Testis (tissue), 3 donors: ENCODE results near the gene SHBG. TPM values are rescaled to one million over a fixed set of nuclear protein-coding genes. Genes with fewer than 3 reads are reported as not detected.

ENCODE experiments used
- DNase-seq: peaks from one replicate; pipeline ENCODE4 v3.0.0-alpha.2; 2019
- H3K27ac ChIP-seq, 2 donors: fragments of 200-600 bp; sonication (generic); one replicate each; pipeline ENCODE4 v1.5.1; 2019
- H3K27me3 ChIP-seq: fragments of 200-600 bp; sonication (generic); one replicate; pipeline ENCODE4 v1.5.1; 2019
- H3K36me3 ChIP-seq: fragments of 200-600 bp; sonication (generic); one replicate; pipeline ENCODE4 v1.5.1; 2017; ENCODE audit warnings: low read depth; ENCODE audit errors: missing control alignments
- H3K4me1 ChIP-seq: fragments of 200-600 bp; sonication (generic); one replicate; pipeline ENCODE4 v1.5.1; 2019
- H3K4me3 ChIP-seq, 2 donors: fragments of 200-600 bp; sonication (generic); one replicate each; pipeline ENCODE4 v1.5.1; 2017 to 2019
- H3K9me3 ChIP-seq: fragments of 200-600 bp; sonication (generic); one replicate; pipeline ENCODE4 v1.5.1; 2017
- POLR2A ChIP-seq: fragments of 450-650 bp; IDR thresholded peaks from one replicate; pipeline ENCODE4 v1.6.1; 2017; ENCODE audit warnings: antibody characterized with exemption, mild to moderate bottlenecking, moderate library complexity
- WGBS, 2 donors: methylation state at CpG; one replicate each; pipeline ENCODE4 v1.1.5; 2018; 5-methylcytosine and 5-hydroxymethylcytosine counted together
- intact Hi-C: fragments of 100-400 bp; cut with DNase I; formaldehyde crosslinking; loops from one replicate; pipeline ENCODE4 v1.15.1; 2023; ENCODE audit warnings: low total_unique reads
- polyA plus RNA-seq: library from polyadenylated mRNA; stranded (reverse); fragments of 350-450 nt; fragmentation: Illumina TruSeq; extraction: RNeasy Lipid Tissue Mini Kit (QIAGEN cat#74804); gene quantifications from one replicate; pipeline ENCODE4 v1.2.3, GENCODE V29; 2014; ENCODE audit warnings: low read depth, low replicate concordance; ENCODE audit not compliant: insufficient read depth
- total RNA-seq, 2 donors: library from RNA; depleted of rRNA; stranded (reverse); fragments of >200 nt; gene quantifications; one replicate each; pipeline ENCODE4 v1.2.3, GENCODE V29; 2016
- TF ChIP-seq, protein P1 (sequence below), 3 experiments: fragments of 450-650 bp in 2 of 3; fragments of 200-600 bp in 1 of 3; sonication (generic) in 1 of 3; IDR thresholded peaks; one replicate each; pipeline ENCODE4 v1.5.1; 2016 to 2019; ENCODE audit warnings: antibody characterized with exemption in 3 of 3, mild to moderate bottlenecking in 2 of 3, moderate library complexity in 1 of 3

SHBG gene
- total and polyA plus RNA-seq, 3 donors from 2014 or later = 3.2 to 17.8 (median 6.1) TPM

DNA sequence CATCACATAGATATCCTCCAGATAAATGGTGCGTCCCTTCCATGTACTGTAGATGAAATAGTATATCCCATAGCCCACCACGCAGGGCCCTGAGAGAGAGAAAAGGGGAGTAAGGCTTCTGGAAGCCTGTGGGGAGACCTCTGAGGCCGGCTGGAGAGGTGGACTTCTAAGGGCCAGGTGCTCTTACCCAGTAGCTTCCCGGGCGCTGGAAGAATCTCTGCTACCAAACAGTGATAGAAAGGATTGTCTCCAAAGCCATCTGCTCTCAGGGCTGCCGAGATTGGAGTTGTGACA lies 3.0 kb upstream of the SHBG start:
- Histone ChIP-seq H3K36me3 (no peaks in the 10 kb centered on the region), H3K4me3 (peak overlapping the region; percentile 91 to 94), H3K4me1 (peaks cover 22% of the 10 kb centered on the region), H3K27ac (peak overlapping the region; percentile 96 to 98), H3K9me3 (no peaks in the 10 kb centered on the region), H3K27me3 (no peaks in the 10 kb centered on the region)
- DNase-seq = no peak
- 8 to 10% methylated on average over 6 of the region's 6 CpGs for WGBS, 2 donors
- intact Hi-C loops = no loop called here
- no peak for TF ChIP-seq POLR2A
- TF ChIP-seq, protein P1, sequence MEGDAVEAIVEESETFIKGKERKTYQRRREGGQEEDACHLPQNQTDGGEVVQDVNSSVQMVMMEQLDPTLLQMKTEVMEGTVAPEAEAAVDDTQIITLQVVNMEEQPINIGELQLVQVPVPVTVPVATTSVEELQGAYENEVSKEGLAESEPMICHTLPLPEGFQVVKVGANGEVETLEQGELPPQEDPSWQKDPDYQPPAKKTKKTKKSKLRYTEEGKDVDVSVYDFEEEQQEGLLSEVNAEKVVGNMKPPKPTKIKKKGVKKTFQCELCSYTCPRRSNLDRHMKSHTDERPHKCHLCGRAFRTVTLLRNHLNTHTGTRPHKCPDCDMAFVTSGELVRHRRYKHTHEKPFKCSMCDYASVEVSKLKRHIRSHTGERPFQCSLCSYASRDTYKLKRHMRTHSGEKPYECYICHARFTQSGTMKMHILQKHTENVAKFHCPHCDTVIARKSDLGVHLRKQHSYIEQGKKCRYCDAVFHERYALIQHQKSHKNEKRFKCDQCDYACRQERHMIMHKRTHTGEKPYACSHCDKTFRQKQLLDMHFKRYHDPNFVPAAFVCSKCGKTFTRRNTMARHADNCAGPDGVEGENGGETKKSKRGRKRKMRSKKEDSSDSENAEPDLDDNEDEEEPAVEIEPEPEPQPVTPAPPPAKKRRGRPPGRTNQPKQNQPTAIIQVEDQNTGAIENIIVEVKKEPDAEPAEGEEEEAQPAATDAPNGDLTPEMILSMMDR (IDR thresholded peaks at IDR 0.05) = no peak

- 1% methylated on average over 13 to 48 of the region's 54 CpGs for WGBS, 2 donors
- TF ChIP-seq POLR2A = peak; percentile 46
- TF ChIP-seq, protein P1 (IDR thresholded peaks at IDR 0.05) = no peak
These were observed 2.4 kb upstream of the SHBG start, which contains the start of gene SAT2 for GRCh38 chr17:7627250-7628121. Gene SAT2 (minus strand): TSS chr17:7627821. CDS start chr17:7627635, 186 bp downstream.

GRCh38 chr17:7631398-7632380 lies 1.8 kb downstream of the SHBG start:
- Histone ChIP-seq H3K27me3 (no peaks in the 10 kb centered on the region), H3K4me3 (no peak overlapping the region), H3K4me1 (peaks cover 16% of the 10 kb centered on the region), H3K36me3 (no peaks in the 10 kb centered on the region), H3K9me3 (no peaks in the 10 kb centered on the region), H3K27ac (no peak overlapping the region)
- 44 to 69% methylated on average over 8 to 11 of the region's 11 CpGs for whole genome bisulfite sequencing, 2 donors
- intact Hi-C loops = no loop called here
- DNase-seq = no peak
- TF ChIP-seq, protein P1 (IDR thresholded peaks at IDR 0.05) = no peak
- no peak for TF ChIP-seq POLR2A

More at GRCh38 chr17:7627250-7628121, 2.4 kb upstream of the SHBG start, which contains the start of gene SAT2:
- peak; percentile 97 for DNase-seq
- peak within 1 kb of the TSS; percentile 96 to 98 for H3K27ac ChIP-seq
- no peaks in the 10 kb centered on the region for H3K27me3 ChIP-seq
- peak within 1 kb of the TSS; percentile 91 to 94 for H3K4me3 ChIP-seq
- no peaks in the 10 kb centered on the region for H3K36me3 ChIP-seq
- H3K9me3 ChIP-seq = no peaks in the 10 kb centered on the region
- peaks cover 22% of the 10 kb centered on the region for H3K4me1 ChIP-seq
- intact Hi-C loops = no loop called here

DNA sequence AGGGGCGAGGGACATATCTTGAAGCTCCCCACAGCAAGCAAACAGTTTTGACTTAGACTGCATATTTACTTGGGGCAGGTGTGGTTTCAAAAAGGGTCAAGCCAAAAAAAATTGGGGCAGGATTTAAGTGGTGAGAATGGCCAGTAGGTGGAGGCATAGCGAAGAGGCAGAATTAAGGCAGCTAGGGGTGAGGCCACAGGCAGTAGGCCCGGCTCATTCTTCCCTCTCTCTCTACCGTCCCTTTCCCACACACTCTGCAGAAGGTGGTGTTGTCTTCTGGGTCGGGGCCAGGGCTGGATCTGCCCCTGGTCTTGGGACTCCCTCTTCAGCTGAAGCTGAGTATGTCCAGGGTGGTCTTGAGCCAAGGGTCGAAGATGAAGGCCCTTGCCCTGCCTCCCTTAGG lies 2.6 kb downstream of the SHBG start:
- TF ChIP-seq, protein P1 (IDR thresholded peaks at IDR 0.05) = peak; percentile 31 to 52 (median 36)
- no peak for TF ChIP-seq POLR2A
- WGBS, 2 donors = 63 to 66% methylated on average over 5 to 6 of the region's 6 CpGs
- Histone ChIP-seq H3K9me3 (no peaks in the 10 kb centered on the region), H3K27me3 (no peaks in the 10 kb centered on the region), H3K4me3 (no peak overlapping the region), H3K27ac (no peak overlapping the region), H3K4me1 (peaks cover 13% of the 10 kb centered on the region), H3K36me3 (no peaks in the 10 kb centered on the region)
- intact Hi-C loops = no loop called here
- DNase-seq = no peak
